MG63 (cell line): ENCODE measurements around the gene SPRTN. TPM values are rescaled to one million over a fixed set of nuclear protein-coding genes. Genes with fewer than 3 reads are reported as not detected.

Experiments used
- DNase-seq: peaks from one replicate; pipeline ENCODE4 v3.0.0-alpha.2; 2020
- H3K27me3 ChIP-seq: fragments of 250-450 bp; sonication (Bioruptor Pico); 2 replicates; pipeline ENCODE4 v1.5.1; 2020; ENCODE audit warnings: mild to moderate bottlenecking, moderate library complexity
- H3K36me3 ChIP-seq: fragments of 250-450 bp; sonication (Bioruptor Pico); 2 replicates; pipeline ENCODE4 v1.5.1; 2020; ENCODE audit warnings: mild to moderate bottlenecking, moderate library complexity
- H3K4me3 ChIP-seq: fragments of 250-450 bp; sonication (Bioruptor Pico); 2 replicates; pipeline ENCODE4 v1.5.1; 2020; ENCODE audit warnings: mild to moderate bottlenecking, moderate library complexity
- H3K9me3 ChIP-seq: fragments of 250-450 bp; sonication (Bioruptor Pico); 2 replicates; pipeline ENCODE4 v1.5.1; 2020; ENCODE audit warnings: mild to moderate bottlenecking, moderate library complexity
- total RNA-seq: library from RNA; depleted of rRNA; stranded (reverse); fragments of >200 nt; shearing (Covaris generic); gene quantifications from 2 replicates; pipeline ENCODE4 v1.2.3, GENCODE V29; 2014; ENCODE audit warnings: low replicate concordance; rRNA removed

Gene SPRTN
- total RNA-seq, 1 experiment from 2014 or later, result 6.7 TPM

GRCh38 chr1:231387770-231388669 is 49.9 kb downstream of the SPRTN start:
- Histone ChIP-seq H3K4me3 (no peak overlapping the region), H3K36me3 (no peaks in the 10 kb centered on the region; the same call in 1 of the 2 replicates), H3K27me3 (no peaks in the 10 kb centered on the region), H3K9me3 (no peaks in the 10 kb centered on the region)
- no peak for DNase-seq

- Histone ChIP-seq H3K4me3 (no peak overlapping the region), H3K27me3 (no peaks in the 10 kb centered on the region), H3K9me3 (no peaks in the 10 kb centered on the region), H3K36me3 (no peaks in the 10 kb centered on the region)
- DNase-seq, result peak; percentile 25
These were observed 52.0 kb downstream of the SPRTN start for GRCh38 chr1:231390071-231390470.

GRCh38 chr1:231392389-231393131 is 54.5 kb downstream of the SPRTN start:
- DNase-seq, result no peak
- Histone ChIP-seq H3K27me3 (no peaks in the 10 kb centered on the region), H3K4me3 (no peak overlapping the region), H3K9me3 (no peaks in the 10 kb centered on the region), H3K36me3 (peaks cover under 1% of the 10 kb centered on the region; the same call in 1 of the 2 replicates)

- no peaks in the 10 kb centered on the region for H3K9me3 ChIP-seq
- no peak for DNase-seq
- no peak overlapping the region for H3K4me3 ChIP-seq
- no peaks in the 10 kb centered on the region for H3K27me3 ChIP-seq
- peaks cover 4% of the 10 kb centered on the region; the same call in 1 of the 2 replicates for H3K36me3 ChIP-seq
These were observed 55.6 kb downstream of the SPRTN start for GRCh38 chr1:231393668-231394067.

GRCh38 chr1:231395076-231395997 is 57.2 kb downstream of the SPRTN start:
- DNase-seq, result peak; percentile 69
- Histone ChIP-seq H3K9me3 (no peaks in the 10 kb centered on the region), H3K36me3 (peaks cover 4% of the 10 kb centered on the region), H3K4me3 (peak overlapping the region; percentile 5), H3K27me3 (no peaks in the 10 kb centered on the region)

- Histone ChIP-seq H3K27me3 (no peaks in the 10 kb centered on the region), H3K4me3 (no peak overlapping the region), H3K36me3 (peaks cover 4% of the 10 kb centered on the region), H3K9me3 (no peaks in the 10 kb centered on the region)
- no peak for DNase-seq
These were observed 57.9 kb downstream of the SPRTN start for GRCh38 chr1:231395998-231396390.

GRCh38 chr1:231396643-231397042 is 58.5 kb downstream of the SPRTN start:
- H3K4me3 ChIP-seq, result no peak overlapping the region
- no peaks in the 10 kb centered on the region for H3K9me3 ChIP-seq
- no peak for DNase-seq
- no peaks in the 10 kb centered on the region for H3K27me3 ChIP-seq
- peaks cover 4% of the 10 kb centered on the region for H3K36me3 ChIP-seq

GRCh38 chr1:231397886-231398671 is 60.0 kb downstream of the SPRTN start:
- no peak for DNase-seq
- Histone ChIP-seq H3K36me3 (peaks cover 6% of the 10 kb centered on the region), H3K9me3 (no peaks in the 10 kb centered on the region), H3K27me3 (no peaks in the 10 kb centered on the region), H3K4me3 (no peak overlapping the region)

GRCh38 chr1:231401478-231401877 is 63.4 kb downstream of the SPRTN start:
- peaks cover 10% of the 10 kb centered on the region for H3K36me3 ChIP-seq
- H3K9me3 ChIP-seq, result no peaks in the 10 kb centered on the region
- H3K27me3 ChIP-seq, result no peaks in the 10 kb centered on the region
- no peak overlapping the region for H3K4me3 ChIP-seq
- no peak for DNase-seq

- peaks cover 18% of the 10 kb centered on the region for H3K36me3 ChIP-seq
- H3K4me3 ChIP-seq, result no peak overlapping the region
- no peaks in the 10 kb centered on the region for H3K27me3 ChIP-seq
- H3K9me3 ChIP-seq, result no peaks in the 10 kb centered on the region
- DNase-seq, result no peak
These were observed 66.2 kb downstream of the SPRTN start for GRCh38 chr1:231404318-231404717.

Other genes with a start within 250 kb of the SPRTN start
- gene TRIM67, start 176.2 kb upstream of the SPRTN start, total RNA-seq, result not detected in 2 replicates
- 62.5 and 77.3 TPM in 2 replicates for gene GNPAT, start 97.1 kb upstream of the SPRTN start, total RNA-seq
- gene EXOC8, start 441 bp upstream of the SPRTN start, total RNA-seq, result 10.8 and 11.1 TPM in 2 replicates
- 32.7 and 37.4 TPM in 2 replicates for gene EGLN1, start 84.0 kb downstream of the SPRTN start, total RNA-seq
- 26.8 and 34.5 TPM in 2 replicates for gene TSNAX, start 190.4 kb downstream of the SPRTN start, total RNA-seq